ENCODE results near the gene MAP10. TPM values are rescaled to one million over a fixed set of nuclear protein-coding genes. Genes with fewer than 3 reads are reported as not detected.

The MAP10 gene
- polyA plus RNA-seq, 1 donor = 2.9 TPM

- DNase-seq = no peak
These were observed 7.2 kb upstream of the MAP10 start for GRCh38 chr1:232797856-232798510.

GRCh38 chr1:232798920-232799319 lies 6.3 kb upstream of the MAP10 start:
- DNase-seq = no peak

GRCh38 chr1:232806186-232806510 lies 932 bp downstream of the MAP10 start:
- DNase-seq = no peak

GRCh38 chr1:232810856-232811255 lies 5.6 kb downstream of the MAP10 start:
- DNase-seq = no peak

GRCh38 chr1:232812560-232812959 lies 7.3 kb downstream of the MAP10 start:
- no peak for DNase-seq

GRCh38 chr1:232813097-232813496 lies 7.9 kb downstream of the MAP10 start:
- no peak for DNase-seq

- DNase-seq = no peak
These were observed 8.5 kb downstream of the MAP10 start for GRCh38 chr1:232813760-232814159.

GRCh38 chr1:232816324-232816723 lies 11.1 kb downstream of the MAP10 start:
- no peak for DNase-seq

GRCh38 chr1:232818040-232818439 lies 12.8 kb downstream of the MAP10 start:
- no peak for DNase-seq

- DNase-seq = no peak
These were observed 15.2 kb downstream of the MAP10 start for GRCh38 chr1:232820431-232820830.

GRCh38 chr1:232822530-232822929 lies 17.3 kb downstream of the MAP10 start:
- peak; percentile 23 for DNase-seq

- DNase-seq = no peak
These were observed 21.1 kb downstream of the MAP10 start for GRCh38 chr1:232826318-232826717.

- no peak for DNase-seq
These were observed 25.4 kb downstream of the MAP10 start for GRCh38 chr1:232830661-232831060.

- no peak for DNase-seq
These were observed 26.7 kb downstream of the MAP10 start for GRCh38 chr1:232831895-232832294.

GRCh38 chr1:232834066-232834465 lies 28.9 kb downstream of the MAP10 start:
- DNase-seq = no peak

- DNase-seq = no peak
These were observed 29.9 kb downstream of the MAP10 start for GRCh38 chr1:232835166-232835565.

GRCh38 chr1:232837087-232837486 lies 31.9 kb downstream of the MAP10 start:
- DNase-seq = no peak

GRCh38 chr1:232841823-232842565 lies 36.8 kb downstream of the MAP10 start:
- no peak for DNase-seq

- no peak for DNase-seq
These were observed 39.6 kb downstream of the MAP10 start for GRCh38 chr1:232844791-232845190.

GRCh38 chr1:232845406-232845955 lies 40.3 kb downstream of the MAP10 start:
- DNase-seq = no peak

- DNase-seq = no peak
These were observed 46.3 kb downstream of the MAP10 start for GRCh38 chr1:232851532-232851931.

- DNase-seq = no peak
These were observed 49.0 kb downstream of the MAP10 start for GRCh38 chr1:232853994-232854797.

GRCh38 chr1:232854798-232855159 lies 49.6 kb downstream of the MAP10 start:
- DNase-seq = no peak
